ENCODE data around the gene CAMK1D.

CAMK1D gene

DNA sequence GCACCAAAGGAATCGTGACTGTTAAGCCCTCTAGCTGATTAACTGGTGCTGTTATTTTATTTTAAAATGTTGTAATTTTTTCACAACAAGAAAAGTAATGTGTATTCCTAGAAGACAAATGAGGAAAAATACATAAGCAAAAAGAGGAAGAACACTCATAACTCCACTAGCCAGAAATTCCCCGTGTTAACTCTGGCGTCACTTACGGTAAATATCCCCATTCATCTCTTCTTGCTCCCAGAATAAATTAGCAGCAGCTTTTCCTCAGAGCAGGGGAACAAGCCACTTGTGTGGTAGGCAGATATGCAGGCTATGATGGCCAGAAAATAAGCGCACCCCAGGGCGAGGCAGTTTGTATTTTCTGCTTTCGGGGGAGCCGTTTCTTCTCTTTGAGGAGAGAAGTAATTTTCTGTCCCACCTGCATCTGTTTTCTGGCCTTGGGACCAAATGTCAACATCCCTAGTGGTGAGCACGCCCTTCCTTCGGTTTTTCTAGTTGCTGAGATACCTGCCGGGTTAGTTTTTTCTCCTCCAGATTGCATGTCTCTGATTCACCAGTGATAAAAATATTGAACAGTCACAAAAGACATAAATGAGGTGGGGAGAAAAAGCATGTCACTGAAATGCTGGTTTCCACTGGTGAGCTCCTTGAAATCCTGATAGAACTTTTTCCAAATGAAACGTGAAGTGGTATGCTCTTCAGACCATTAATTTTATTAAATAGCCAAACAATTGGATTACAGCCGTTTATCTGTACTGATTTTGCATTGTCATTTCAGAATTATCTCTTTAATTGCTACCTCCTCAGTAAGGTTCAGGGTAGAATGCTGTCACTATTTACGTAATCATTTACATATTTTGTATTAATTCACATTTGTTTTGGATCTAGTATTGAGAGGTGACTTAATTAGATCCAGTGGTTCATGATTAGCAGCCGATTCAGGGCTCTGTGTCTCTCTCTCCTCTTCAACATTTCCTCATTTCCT lies 268.1 kb downstream of the CAMK1D start:
- DNase-seq = no peak

DNA sequence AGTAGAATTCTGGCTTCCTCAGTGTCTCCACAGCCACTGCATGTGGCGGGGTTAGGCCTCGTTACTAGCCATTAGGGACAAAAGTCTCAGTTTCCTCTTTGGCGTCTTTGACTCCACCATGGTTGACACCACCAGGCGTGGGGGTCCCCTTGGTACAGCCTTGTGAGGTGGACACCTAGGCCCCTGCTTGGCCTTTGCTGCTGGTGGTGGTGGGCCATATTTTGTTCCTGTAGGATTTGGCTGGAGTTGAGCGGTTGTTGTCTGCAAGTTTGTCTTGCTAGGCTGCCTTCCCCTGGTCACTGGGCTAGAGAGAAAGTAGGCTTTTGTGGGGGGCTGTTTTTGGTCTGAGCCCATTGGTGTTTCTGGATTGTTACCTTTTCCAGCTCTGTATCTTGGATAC lies 272.7 kb downstream of the CAMK1D start:
- no peak for DNase-seq

DNA sequence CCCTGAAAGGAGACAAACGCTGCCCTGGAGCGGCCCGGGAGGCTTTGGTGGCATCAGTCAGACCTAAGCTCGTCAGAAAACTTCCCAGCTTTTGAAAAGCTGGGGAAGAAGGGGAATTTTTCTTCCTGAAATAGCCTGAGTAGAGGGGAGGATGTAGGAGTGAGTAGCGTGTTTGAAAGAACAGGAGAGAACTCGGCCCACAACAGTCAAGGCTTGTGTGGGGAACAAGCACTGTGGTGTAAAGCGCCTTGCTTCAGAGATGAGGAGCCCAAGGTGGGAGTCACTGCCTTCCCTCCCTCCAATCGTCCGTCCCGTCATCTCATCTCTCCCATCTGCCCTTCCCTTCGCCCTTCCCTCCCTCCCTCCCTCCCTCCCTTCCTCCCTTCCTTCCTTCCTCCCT lies 273.3 kb downstream of the CAMK1D start:
- no peak for DNase-seq

DNA sequence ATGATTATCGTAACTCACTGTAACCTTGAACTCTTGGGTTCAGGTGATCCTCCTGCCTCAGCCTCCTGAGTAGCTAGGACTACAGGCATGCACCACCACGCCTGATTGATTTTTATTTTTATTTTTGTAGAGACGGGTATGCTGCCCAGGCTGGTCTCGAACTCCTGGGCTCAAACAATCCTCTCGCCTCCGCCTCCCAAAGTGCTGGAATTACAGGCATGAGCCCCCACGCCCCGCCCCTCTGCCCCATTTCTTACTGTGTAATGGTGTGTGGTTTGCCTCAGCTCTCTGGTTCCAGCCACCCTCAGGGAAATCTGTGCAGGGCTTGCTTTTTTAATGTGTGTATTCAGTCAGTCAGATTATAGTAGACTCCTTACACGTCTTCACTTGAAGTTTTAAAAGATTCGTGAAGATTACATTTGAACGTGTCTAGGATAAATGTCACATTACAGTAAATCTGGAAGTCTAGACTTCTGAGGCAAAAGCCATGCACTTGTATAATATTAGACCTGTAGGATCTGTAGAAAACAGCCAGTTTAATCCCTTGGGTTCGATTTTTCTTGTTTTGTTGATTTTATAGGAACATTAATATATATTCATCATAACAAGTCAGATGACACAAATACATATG lies 276.2 kb downstream of the CAMK1D start:
- DNase-seq = no peak

DNA sequence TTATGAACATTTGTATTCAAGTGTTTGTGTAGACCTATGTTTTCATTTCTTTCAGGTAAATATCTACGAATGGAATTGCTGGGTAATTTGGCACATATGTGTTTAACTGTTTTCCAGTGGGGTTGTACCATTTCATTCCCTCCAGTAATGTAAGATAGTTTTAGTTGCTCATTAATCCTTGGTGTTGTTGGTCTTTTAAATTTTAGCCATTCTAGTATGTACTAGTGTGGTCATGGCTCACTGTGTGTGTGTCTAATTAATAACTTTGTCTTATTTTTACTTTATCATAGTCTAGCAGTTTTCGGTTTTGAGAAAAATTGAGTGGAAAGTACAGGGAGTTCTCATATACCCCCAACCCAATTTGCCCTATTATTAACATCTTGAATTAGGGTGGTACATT lies 278.8 kb downstream of the CAMK1D start:
- no peak for DNase-seq

DNA sequence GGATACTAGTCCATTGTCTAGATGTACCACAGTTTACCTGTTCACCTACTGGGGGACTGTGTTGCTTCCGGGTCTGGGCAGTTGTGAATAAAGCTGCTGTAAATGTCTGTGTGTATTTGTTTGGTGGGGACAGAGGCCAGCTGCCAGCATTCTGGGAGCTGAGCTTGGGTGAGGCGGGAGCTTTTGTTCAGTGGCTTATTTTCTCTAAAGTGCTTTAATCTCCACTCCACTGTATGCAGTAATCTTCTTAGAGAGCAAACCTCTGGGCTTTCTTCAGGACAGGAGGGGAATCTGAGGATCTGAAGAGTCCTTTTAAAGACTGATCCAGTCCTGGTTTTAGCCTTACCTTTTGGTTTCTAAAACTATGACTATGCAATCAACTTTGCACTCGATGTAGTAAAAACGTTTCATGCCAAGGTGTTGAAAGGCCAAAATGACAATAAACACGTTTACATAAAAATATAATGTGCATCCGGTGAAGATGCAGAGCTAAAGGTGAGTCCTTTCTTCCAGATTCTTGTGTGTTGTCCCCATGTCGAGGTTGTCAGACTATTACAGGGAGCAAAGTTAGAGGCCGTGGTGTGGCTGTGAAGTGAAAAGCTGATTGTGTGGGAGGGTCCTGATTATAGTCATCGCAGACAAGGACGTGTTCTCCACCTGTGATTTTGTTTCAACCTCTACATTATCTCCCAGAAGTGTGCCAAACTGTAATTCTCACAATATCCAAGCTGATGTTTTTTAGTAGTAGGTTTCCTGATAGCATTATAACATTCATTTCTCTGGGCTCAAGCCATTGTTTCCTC lies 279.8 kb downstream of the CAMK1D start:
- no peak for DNase-seq

DNA sequence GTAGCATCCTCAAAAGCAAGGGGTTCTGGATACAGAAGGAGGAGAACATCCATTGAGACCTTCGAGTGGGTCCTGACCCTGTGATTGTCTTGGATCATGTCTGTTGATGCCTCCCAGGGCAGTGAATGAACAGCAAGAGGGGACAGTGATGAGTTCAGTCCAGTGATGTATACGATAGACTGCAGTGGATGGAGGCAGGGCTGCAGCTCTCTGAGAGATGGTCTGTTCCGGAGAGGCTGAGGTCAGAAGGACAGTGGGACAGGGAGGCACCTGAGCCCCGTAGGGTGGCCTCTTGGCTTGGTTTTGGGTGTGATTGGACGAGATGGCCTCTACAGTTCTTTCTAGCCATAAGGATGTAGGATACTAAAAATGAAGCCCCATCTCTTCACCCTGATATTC lies 280.4 kb downstream of the CAMK1D start:
- DNase-seq = no peak

DNA sequence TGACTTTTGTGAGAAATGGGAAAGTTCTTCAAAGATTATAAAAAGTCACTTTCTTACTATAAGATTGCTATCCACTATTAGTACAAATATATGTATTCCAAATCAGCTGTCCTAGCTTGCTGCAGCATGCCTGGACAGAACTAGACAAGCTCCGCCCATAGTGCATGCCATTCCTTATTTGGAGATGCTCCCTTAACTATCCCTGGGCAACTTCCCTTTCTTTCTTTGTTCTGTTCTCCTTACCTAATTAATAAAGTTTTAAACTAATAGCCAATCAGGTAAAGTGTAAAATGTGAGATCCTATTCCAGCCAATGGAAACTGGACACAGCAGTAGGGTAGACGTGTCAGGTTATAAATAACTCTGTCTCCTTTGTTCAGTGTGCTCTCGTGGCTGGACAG lies 281.9 kb downstream of the CAMK1D start:
- no peak for DNase-seq

DNA sequence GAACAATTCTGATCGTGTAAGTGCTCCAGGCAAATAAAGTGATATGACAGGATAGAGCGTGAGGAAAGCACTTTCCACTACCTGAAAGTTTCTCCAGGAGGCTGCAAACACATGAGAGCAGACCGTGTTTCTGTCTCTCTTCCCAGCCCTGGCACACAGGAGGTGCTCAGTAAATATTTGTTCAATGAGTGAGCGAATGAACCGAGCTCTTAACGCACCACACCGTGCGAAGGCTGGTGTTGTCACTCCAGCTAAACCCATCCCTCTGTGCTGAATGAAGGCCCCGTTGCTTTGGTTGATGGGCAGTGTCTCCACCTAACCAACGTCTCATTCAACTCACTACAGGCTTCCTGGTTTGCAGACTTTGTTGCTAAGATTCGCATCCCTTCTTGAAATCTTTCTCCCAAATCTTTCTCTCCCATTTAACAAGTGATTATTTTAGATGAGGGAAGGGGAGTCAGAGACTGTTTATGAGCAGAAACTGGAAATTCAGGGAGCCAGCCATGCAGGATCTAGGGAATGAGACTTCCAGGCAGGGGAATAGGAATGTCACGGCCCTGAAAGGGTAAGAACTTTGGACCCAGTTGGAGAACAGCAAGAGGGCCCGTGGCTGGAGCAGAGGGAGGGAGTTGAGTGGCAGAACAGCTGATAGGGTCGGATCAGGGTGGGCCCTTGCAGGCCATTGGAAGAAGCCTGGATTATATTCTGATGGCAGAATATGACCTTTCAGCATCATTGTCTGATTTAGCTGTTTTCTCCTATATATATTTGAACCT lies 282.6 kb downstream of the CAMK1D start:
- DNase-seq = no peak

DNA sequence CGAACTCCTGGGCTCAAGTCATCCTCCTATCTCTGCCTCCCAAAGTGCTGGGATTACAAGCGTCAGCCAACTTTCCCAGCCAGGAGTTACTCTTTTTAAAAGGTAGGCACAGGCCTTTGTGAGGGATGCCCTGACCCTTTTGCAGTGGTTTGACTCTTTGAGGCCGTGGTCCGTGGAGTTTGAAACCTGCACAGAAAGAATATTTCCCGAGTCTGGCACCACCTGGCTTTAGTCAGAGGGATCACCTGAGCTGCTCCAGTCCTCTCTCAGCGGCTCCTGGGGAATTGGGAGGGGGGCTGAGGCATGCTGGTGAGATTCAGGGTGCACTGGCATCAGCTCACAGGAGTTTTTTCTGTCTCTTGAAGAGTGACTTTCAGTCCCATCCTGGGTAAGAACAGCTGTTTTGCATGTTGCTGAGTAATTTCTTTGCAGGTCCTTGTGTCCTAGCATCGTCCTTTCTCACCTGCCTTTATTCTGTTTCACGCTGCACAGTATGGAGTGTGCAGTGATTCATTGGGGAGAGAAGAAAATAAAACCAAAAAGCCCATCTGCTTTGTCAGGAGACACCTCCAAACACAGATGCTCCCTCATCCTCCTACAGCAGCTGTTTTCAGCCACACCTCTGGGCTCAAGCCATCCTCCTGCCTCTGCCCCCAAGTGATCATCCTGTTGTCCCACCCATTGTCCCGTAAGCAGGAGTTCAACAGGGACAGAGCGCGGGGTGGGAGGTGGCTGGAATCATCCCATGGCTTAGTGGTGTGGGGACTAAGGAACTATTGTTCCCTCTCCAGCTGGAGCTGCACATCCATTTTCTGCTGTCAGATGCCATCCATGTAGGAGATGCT lies 284.7 kb downstream of the CAMK1D start:
- DNase-seq = no peak

DNA sequence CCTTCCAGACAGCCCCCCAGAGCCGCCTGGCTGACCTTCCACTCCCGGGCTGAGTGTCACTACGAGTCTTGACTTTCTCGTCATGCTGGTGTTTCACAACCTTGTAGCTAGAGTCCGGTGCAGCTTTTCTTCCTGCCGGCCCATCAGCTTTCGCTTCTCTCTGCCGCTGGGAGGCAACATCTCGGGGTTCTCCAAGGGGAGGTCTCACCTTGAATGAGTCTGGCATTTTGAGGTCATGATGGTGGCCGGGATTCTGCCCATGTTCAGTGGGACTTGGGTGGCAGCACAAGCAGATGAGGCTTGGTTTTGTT lies 285.2 kb downstream of the CAMK1D start:
- DNase-seq = no peak

DNA sequence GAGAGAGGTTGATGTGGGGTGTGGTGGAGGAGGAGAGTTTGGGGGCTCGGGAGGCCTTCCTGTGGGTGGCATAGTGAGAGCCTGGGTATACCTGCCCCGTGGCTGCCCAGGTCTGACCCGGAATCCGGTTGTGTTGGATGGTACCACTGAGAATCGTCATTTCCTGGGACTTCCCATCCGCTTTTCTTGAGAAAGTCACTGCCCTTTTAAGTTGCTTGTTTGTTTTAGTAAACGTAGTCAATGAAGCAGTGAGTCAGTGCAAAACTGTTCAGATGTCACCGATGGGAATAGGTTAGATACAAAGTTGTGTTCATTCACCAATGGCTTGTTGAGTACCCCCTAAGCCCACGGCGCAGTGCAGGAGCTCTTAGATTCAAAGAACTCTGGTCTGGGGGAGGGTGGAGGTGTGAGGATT lies 285.8 kb downstream of the CAMK1D start:
- DNase-seq = no peak

DNA sequence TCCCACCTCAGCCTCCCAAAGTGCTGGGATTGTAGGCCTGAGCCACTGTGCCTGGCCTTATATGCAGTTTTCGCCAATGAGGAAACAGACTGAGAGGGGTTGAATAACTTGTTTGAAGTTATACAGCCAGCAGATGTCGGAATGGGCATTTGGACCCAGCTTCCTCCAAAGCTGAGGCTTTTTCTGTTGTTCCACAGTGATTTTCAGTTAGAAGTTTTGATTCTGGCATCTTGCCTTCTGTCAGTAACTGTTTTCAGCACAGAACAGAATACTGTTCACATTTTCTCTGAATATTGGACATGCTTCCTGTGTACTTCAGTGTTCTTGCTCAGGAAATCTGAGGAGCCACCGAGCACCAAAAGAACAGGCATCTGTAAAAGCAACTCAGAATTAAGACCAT lies 287.2 kb downstream of the CAMK1D start:
- DNase-seq = no peak

DNA sequence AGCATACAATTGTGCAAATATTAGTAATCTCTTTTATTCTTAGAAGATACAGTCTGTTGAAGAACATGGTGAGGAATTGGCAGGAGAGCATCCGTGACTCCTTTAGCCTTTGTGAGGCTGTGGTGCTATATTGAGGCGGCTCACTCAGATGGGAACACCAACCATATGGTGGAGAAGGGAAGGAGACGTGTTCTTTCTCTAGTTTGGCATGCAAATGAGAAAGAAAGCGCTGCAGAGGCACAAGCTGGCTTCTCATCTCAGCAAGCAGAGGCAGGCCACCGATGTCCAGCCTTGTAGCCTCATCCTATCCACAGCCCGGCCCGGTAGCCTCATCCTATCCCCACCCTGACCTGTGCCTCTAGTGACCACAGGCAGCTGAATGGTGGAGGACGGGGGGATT lies 288.3 kb downstream of the CAMK1D start:
- peak in 7 of 56 donors; percentile 9 to 59 (median 39) for DNase-seq

DNA sequence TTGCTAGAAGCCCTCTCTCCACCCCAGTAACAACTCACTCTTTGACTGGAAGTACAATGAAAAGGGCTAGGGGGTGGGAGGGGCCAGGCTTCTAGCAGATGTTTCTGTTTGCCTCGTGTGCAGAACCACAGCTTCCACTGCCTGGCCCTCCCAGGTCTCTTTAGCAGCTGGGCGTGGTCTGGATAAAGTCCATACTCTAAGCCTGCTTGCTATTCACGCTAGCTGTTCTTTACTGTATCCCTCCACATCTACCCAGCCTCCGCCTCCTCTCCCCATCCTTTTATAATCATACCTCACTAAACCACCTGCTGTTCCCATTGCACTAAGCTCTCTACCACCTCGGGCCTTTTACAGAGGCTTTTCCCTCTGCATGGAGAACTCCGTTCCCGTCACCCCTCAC lies 288.8 kb downstream of the CAMK1D start:
- DNase-seq = no peak

DNA sequence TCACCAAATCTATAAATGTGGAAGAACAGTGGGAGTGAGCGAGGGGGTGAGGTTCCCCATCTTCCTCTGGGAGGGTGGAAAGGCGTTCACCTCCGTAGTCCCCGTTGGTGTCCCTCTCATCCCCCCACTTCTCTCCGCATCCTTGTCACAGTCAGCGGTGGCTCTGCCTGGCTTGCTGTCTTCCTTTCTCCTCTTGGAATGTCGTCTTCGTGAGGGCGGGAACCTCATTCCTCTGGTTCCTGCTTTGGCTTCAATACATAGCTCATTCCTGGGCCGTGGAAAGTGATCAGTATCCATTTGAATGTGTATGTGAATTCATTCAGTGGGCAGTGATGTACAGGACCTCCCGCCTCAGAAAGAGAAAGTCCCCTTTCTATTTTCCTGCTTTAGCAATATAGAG lies 289.4 kb downstream of the CAMK1D start:
- no peak for DNase-seq

DNA sequence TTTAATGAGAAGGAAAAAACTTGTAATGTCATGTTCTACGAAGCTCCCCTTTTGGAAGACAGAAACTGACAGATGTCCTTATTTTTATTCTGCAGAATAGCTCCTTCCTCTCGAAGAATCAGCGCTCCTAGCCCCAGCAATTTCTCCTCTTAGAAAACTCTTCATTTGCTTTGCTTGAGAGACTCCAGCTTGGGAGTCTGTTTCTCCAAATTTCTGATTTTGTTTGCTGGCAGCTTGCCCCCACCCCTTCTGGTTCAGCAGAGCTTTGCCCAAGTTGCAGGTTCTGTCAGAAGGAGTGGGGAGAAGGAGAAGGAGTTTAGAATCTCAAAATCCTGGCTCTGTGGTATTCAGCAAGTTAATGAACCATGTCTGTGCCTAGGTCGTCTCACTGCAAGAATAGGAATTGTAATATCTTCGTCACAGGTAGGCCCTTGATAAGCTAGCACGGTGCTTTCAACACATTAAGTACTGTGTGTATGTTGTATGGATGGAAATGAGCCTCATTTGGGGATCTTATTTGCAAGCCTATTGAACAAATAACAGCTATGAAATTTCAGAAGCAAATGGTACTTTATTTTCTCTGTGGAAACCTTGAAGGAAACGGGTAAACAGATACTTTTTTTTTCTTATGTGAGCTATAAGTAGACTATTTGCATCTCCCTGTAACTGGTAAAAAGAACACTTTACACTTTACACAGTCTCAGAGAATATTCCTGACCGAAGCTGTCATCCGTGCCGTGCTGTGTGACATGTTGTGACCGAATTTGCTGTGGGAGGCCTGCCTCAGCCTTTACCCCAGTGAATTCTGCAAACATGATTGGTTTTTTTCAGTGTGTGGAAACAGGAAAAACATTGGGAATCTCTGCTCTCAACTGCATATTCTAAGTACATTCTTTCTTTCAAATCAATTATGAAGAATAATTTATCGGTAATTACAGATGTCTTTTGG lies 290.9 kb downstream of the CAMK1D start:
- DNase-seq = peak in 1 of 56 donors; percentile 23

DNA sequence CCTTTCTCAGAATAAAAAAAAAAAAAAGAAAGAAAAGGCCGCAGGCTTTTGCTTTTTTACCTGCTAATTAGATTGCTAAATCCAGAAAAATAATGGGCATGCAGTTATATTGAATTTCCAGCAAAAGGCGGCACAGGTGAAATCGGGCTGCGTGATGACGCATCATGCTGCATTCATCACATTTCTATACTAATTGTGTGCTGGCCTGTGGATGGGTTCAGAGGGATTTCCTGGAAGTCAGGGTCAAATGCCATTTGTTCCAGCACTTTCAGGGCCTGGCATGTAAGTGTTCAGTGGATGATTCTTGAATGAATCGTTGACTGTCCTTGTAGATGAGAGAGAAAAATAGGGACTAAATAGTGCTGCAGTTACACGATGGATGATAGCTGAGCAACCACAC lies 292.7 kb downstream of the CAMK1D start:
- DNase-seq = no peak

DNA sequence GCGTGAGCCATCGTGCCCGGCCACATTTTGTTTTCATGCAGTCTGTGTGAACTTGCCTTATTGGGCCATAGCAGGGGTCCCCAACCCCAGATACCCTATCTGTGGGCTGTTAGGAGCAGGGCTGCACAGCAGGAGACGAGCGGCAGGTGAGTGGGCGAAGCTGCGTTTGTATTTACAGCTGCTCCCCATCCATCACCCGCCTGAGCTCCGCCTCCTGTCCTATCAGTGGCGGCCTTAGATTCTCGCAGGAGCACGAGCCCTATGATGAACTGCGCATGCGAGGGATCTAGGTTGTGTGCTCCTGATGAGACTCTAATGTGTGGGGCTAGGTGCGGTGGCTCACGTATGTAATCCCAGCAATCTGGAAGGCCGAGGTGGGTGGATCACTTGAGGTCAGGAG lies 293.9 kb downstream of the CAMK1D start:
- DNase-seq = no peak

Measured in amygdala (tissue), 56 donors.